Measurements from ENCODE around the gene TRPM1.

TRPM1 gene

GRCh38 chr15:31101262-31102038 lies at the start of gene TRPM1:
TSS of gene TRPM1 (minus strand) at chr15:31101725. CDS start at chr15:31081355, 20,370 bp downstream.
- DNase-seq = no peak

- DNase-seq = no peak
These were observed 49.3 kb upstream of the TRPM1 start for GRCh38 chr15:31150732-31151231.

- no peak for DNase-seq
These were observed 48.5 kb upstream of the TRPM1 start for GRCh38 chr15:31149987-31150386.

GRCh38 chr15:31149088-31149505 lies 47.6 kb upstream of the TRPM1 start:
- DNase-seq = no peak

GRCh38 chr15:31148297-31149087 lies 47.0 kb upstream of the TRPM1 start:
- DNase-seq = no peak

- DNase-seq = no peak
These were observed 46.4 kb upstream of the TRPM1 start for GRCh38 chr15:31147944-31148296.

GRCh38 chr15:31147456-31147855 lies 45.9 kb upstream of the TRPM1 start:
- no peak for DNase-seq

GRCh38 chr15:31145271-31145911 lies 43.9 kb upstream of the TRPM1 start:
- DNase-seq = no peak

GRCh38 chr15:31141792-31142191 lies 40.3 kb upstream of the TRPM1 start:
- no peak for DNase-seq

- no peak for DNase-seq
These were observed 35.2 kb upstream of the TRPM1 start for GRCh38 chr15:31136607-31137328.

- DNase-seq = no peak
These were observed 34.5 kb upstream of the TRPM1 start for GRCh38 chr15:31136016-31136415.

GRCh38 chr15:31135523-31135922 lies 34.0 kb upstream of the TRPM1 start:
- DNase-seq = no peak

- no peak for DNase-seq
These were observed 32.4 kb upstream of the TRPM1 start for GRCh38 chr15:31133890-31134289.

- DNase-seq = no peak
These were observed 30.4 kb upstream of the TRPM1 start for GRCh38 chr15:31131853-31132375.

- DNase-seq = no peak
These were observed 29.2 kb upstream of the TRPM1 start for GRCh38 chr15:31130576-31131237.

GRCh38 chr15:31129769-31130303 lies 28.3 kb upstream of the TRPM1 start:
- DNase-seq = no peak

- DNase-seq = peak; percentile 47
These were observed 27.6 kb upstream of the TRPM1 start for GRCh38 chr15:31128919-31129768.

GRCh38 chr15:31128477-31128876 lies 27.0 kb upstream of the TRPM1 start:
- no peak for DNase-seq

GRCh38 chr15:31127596-31128261 lies 26.2 kb upstream of the TRPM1 start:
- DNase-seq = no peak

- DNase-seq = peak; percentile 32
These were observed 23.5 kb upstream of the TRPM1 start for GRCh38 chr15:31125061-31125460.

Data from COR-L47 (cell line).